ENCODE data around the gene PLEKHH1.

DNA sequence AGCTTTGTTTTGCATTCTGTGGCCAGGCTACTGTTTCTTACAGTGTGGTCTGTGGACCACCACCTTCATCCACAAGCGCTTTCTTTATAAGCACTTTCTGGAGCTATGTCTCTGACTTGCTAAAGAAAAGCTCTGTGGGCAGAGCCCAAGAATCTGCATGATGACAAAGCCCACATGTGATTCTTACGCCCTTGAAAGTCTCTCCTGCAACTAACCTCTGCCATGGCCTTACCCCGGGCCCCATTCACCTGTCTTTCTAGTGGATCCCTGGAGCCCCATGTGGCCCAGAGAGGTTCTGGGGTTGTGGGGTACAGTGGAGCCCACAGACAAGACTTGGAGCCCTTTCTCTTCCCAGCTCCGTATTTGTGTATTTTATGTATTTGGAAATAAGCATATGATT, 16.6 kb downstream of the PLEKHH1 start:
- TF ChIP-seq SMC3 (conservative IDR thresholded peaks at IDR 0.05; ENCODE audit: poor library complexity) (no peak), EZH2 (IDR thresholded peaks at IDR 0.05; ENCODE audit: borderline replicate concordance, insufficient read depth, low read length, poor library complexity, severe bottlenecking) (no peak)
- TF ChIP-seq, protein P1, sequence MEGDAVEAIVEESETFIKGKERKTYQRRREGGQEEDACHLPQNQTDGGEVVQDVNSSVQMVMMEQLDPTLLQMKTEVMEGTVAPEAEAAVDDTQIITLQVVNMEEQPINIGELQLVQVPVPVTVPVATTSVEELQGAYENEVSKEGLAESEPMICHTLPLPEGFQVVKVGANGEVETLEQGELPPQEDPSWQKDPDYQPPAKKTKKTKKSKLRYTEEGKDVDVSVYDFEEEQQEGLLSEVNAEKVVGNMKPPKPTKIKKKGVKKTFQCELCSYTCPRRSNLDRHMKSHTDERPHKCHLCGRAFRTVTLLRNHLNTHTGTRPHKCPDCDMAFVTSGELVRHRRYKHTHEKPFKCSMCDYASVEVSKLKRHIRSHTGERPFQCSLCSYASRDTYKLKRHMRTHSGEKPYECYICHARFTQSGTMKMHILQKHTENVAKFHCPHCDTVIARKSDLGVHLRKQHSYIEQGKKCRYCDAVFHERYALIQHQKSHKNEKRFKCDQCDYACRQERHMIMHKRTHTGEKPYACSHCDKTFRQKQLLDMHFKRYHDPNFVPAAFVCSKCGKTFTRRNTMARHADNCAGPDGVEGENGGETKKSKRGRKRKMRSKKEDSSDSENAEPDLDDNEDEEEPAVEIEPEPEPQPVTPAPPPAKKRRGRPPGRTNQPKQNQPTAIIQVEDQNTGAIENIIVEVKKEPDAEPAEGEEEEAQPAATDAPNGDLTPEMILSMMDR (IDR thresholded peaks at IDR 0.05; ENCODE audit: poor library complexity, severe bottlenecking): no peak
- TF ChIP-seq, protein P2, sequence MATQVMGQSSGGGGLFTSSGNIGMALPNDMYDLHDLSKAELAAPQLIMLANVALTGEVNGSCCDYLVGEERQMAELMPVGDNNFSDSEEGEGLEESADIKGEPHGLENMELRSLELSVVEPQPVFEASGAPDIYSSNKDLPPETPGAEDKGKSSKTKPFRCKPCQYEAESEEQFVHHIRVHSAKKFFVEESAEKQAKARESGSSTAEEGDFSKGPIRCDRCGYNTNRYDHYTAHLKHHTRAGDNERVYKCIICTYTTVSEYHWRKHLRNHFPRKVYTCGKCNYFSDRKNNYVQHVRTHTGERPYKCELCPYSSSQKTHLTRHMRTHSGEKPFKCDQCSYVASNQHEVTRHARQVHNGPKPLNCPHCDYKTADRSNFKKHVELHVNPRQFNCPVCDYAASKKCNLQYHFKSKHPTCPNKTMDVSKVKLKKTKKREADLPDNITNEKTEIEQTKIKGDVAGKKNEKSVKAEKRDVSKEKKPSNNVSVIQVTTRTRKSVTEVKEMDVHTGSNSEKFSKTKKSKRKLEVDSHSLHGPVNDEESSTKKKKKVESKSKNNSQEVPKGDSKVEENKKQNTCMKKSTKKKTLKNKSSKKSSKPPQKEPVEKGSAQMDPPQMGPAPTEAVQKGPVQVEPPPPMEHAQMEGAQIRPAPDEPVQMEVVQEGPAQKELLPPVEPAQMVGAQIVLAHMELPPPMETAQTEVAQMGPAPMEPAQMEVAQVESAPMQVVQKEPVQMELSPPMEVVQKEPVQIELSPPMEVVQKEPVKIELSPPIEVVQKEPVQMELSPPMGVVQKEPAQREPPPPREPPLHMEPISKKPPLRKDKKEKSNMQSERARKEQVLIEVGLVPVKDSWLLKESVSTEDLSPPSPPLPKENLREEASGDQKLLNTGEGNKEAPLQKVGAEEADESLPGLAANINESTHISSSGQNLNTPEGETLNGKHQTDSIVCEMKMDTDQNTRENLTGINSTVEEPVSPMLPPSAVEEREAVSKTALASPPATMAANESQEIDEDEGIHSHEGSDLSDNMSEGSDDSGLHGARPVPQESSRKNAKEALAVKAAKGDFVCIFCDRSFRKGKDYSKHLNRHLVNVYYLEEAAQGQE (IDR thresholded peaks at IDR 0.05; ENCODE audit: borderline replicate concordance): no peak

Measured in neural cell (in vitro differentiated cells).